Stimulated activated naive CD8-positive, alpha-beta T cell treated with anti-CD3 and anti-CD28 coated beads, Interleukin-15, Interleukin-2, amounts not matched to agents 100 U/mL and 50 U/mL, for 24 hours (primary cell): Measurements from ENCODE around the gene TMPRSS11F.

Experiments used
- ATAC-seq: fragments of 150-1000 bp; cut with Tn5 transposase; one replicate; pipeline ENCODE4 v1.10.0; 2021
- DNase-seq: peaks from one replicate; pipeline ENCODE4 v3.0.0; 2021

TMPRSS11F gene

DNA sequence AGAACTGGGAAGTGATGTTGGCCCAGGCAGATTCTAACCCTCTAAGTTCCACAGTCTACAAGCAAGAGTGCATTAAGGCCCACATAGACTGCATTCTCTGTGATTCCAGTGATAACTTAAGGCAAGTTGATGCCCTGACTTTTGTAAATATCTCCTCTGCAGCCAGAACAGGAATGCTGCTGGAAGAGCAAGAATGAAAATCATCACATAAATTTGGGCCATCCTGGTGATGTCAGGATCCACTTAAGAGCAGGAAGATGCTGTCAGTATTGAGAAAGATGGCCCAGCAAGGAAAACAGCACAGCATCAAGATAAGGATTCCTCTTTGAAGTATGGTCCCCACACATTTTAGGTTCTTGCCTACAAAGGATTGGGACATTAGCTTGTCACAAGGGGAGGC is 52.4 kb downstream of the TMPRSS11F start:
- ATAC-seq (no peak), DNase-seq (no peak)

- no peak for DNase-seq
- no peak for ATAC-seq
Observed at GRCh38 chr4:68076194-68076593, 53.5 kb downstream of the TMPRSS11F start.

GRCh38 chr4:68074397-68074796 is 55.3 kb downstream of the TMPRSS11F start:
- no peak for ATAC-seq
- no peak for DNase-seq

DNA sequence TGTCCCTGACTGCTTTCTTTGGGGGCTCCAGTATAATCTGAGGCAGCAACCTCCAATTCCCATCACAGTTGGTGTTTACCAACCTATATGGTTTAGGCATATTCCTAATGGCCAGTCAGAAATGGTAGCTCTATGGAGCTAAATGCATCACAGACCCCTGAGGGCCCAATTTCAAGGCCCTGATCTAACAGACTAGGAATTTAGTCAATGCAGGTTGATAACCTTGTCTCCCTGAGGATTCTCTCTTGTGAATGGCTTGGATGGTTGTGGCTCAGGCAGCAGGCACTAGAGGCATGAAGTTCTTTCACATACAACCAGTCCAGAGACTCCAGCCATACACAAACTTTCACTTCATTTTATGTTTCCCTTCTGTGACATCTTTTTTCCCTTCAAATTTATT is 59.4 kb downstream of the TMPRSS11F start:
- DNase-seq (no peak), ATAC-seq (no peak)

DNA sequence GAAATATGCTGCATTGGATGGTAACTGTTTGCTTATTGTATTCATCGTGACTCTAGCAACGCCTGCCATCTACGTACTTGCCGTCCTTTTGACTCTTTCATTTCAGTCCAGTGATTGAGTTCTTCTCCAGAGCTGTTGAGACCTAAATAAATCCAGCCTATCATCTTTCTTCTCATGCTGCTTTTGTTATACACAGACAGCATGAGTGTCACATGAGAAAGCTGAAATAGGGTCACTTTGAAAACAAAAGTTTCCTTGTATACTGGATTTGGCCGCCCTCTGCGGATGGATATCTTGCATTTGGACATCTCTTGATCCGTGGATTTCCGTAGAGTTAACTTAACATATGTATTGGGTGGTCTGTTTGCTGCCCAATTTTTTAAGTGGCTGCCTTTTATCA is 67.2 kb downstream of the TMPRSS11F start:
- DNase-seq = no peak
- ATAC-seq = no peak

GRCh38 chr4:68038272-68038671 is 91.4 kb downstream of the TMPRSS11F start:
- ATAC-seq = no peak

DNA sequence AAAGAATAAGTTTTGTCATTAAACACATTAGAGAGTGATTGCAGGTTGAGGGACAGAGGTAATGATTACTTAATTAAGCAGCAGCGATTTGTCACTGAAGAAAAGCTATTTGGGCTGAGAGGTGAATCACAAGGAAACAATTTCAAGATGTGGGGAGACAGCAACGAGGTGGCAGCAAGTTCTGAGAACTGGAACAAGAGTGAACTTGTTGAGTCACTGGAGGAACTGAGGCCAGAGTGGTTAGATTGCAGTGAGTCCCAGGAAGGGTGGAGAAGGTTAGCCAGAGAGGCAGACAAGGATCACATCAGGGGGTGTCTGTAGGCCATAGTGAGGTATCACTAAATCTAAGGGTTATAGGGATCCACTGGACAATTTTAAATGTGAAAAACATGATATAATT is 108.5 kb downstream of the TMPRSS11F start:
- ATAC-seq (peak; percentile 9), DNase-seq (no peak)

More at GRCh38 chr4:68038272-68038671, 91.4 kb downstream of the TMPRSS11F start:
- DNase-seq = no peak

DNA sequence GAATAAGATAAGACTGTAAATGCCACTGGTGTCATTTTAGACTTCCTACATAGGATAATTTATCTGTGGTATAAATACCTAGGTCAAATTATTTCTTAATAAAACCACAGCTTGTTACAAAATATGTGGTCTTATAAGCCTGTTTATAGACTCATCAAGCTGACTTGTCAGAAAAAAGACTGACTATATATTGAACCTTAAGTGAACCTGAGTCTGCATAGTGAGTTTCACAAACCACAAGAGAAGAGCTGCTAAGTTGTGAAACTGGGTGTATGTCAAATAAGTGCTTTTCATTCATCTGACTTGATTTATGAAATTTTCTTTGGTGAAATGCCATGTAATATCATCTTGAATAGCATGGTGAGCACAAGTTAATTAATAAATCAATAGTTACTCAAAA is 118.0 kb downstream of the TMPRSS11F start:
- ATAC-seq (no peak), DNase-seq (no peak)
